GM23248 (cell line): ENCODE data around the gene OR3A2.

ENCODE experiments used
- EZH2 ChIP-seq: fragments of 200-600 bp; sonication (generic); IDR thresholded peaks from 2 replicates; pipeline ENCODE4 v1.6.1; 2018; ENCODE audit warnings: antibody characterized with exemption, mild to moderate bottlenecking; ENCODE audit not compliant: insufficient read depth, poor library complexity, severe bottlenecking
- EZH2phosphoT487 ChIP-seq: fragments of 200-600 bp; sonication (generic); IDR thresholded peaks from 2 replicates; pipeline ENCODE4 v1.6.1; 2018; ENCODE audit warnings: antibody characterized with exemption, moderate library complexity, mild to moderate bottlenecking, low read depth; ENCODE audit not compliant: insufficient read depth

- no peak for TF ChIP-seq EZH2
- TF ChIP-seq EZH2phosphoT487, result no peak
These were observed 50.2 kb downstream of the OR3A2 start for GRCh38 chr17:3335876-3336275.
